ENCODE results near the gene ADAM12.

- TF ChIP-seq POLR2A (IDR thresholded peaks at IDR 0.05) (no peak), CTCF (IDR thresholded peaks at IDR 0.05) (no peak), POLR2AphosphoS5 (IDR thresholded peaks at IDR 0.05) (no peak)
These were observed 10.6 kb upstream of the ADAM12 start for GRCh38 chr10:126398924-126399323.

Data from suprapubic skin (tissue), 4 donors.